ENCODE results near the gene RPL18. TPM values are rescaled to one million over a fixed set of nuclear protein-coding genes. Genes with fewer than 3 reads are reported as not detected.
A peak's percentile ranks its signal among the peaks of the same experiment; 100 is the strongest.

RPL18 gene
- total RNA-seq, 3 donors from 2014 or later (not counting 1 experiment from before 2014, with no cell fraction given), result 900 to 1,086 (median 1,066) TPM

DNA sequence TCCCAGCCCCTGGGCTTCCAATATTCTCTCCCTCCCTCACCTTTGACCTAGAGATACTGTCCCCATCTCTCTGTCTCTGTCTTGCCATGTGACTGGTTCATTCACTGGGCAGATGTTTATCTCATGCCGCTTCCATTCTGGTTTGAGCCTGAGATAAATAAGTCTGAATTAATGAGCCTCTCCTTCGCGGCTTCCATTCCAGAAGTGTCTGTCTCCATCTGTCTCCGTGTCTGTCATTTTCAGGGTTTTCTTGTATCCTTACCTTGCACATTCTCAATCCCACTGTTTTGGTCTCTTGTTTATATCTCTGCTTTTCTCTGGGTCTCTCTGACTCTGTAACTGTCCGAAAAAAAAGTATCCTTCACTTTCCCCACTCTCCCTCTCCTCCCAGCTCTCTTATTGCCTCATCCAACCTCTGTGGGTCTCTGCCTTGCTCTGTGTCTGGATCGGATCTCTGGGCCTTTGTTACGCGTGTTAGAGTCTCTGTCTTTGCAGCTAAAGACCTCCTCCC lies 4.6 kb upstream of the RPL18 start:
- Mint-ChIP-seq H3K27me3 (ENCODE audit: low read depth in 2 of 2) (no peaks in the 10 kb centered on the region), H3K4me1 (peaks cover 46 to 60% of the 10 kb centered on the region in 2 donors), H3K4me3 (peak overlapping the region; percentile 86), H3K36me3 (no peaks in the 10 kb centered on the region), H3K27ac (peak overlapping the region; percentile 82 to 87), H3K9me3 (no peaks in the 10 kb centered on the region)
- Histone ChIP-seq H3K4me3 (ENCODE audit: low read length) (peak overlapping the region; percentile 13), H3K4me1 (ENCODE audit: control insufficient read depth, insufficient read depth, low read length) (peaks cover 66% of the 10 kb centered on the region), H3K9me3 (ENCODE audit: control insufficient read depth, insufficient read depth, low read length) (no peaks in the 10 kb centered on the region), H3K27ac (ENCODE audit: low read length) (peak overlapping the region; percentile 76), H3K27me3 (ENCODE audit: control insufficient read depth, insufficient read depth, low read length) (no peaks in the 10 kb centered on the region), H3K36me3 (ENCODE audit: control insufficient read depth, insufficient read depth, low read length) (peaks cover 2% of the 10 kb centered on the region)
- ATAC-seq (no peak), DNase-seq (peak in 1 of 2 donors; percentile 24)
- TF ChIP-seq, protein P1, sequence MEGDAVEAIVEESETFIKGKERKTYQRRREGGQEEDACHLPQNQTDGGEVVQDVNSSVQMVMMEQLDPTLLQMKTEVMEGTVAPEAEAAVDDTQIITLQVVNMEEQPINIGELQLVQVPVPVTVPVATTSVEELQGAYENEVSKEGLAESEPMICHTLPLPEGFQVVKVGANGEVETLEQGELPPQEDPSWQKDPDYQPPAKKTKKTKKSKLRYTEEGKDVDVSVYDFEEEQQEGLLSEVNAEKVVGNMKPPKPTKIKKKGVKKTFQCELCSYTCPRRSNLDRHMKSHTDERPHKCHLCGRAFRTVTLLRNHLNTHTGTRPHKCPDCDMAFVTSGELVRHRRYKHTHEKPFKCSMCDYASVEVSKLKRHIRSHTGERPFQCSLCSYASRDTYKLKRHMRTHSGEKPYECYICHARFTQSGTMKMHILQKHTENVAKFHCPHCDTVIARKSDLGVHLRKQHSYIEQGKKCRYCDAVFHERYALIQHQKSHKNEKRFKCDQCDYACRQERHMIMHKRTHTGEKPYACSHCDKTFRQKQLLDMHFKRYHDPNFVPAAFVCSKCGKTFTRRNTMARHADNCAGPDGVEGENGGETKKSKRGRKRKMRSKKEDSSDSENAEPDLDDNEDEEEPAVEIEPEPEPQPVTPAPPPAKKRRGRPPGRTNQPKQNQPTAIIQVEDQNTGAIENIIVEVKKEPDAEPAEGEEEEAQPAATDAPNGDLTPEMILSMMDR (IDR thresholded peaks at IDR 0.05), result no peak
- 56% methylated on average over 8 of the region's 8 CpGs for WGBS (ENCODE audit: insufficient coverage)
- intact Hi-C loops (cut with micrococcal nuclease), result no loop called here

DNA sequence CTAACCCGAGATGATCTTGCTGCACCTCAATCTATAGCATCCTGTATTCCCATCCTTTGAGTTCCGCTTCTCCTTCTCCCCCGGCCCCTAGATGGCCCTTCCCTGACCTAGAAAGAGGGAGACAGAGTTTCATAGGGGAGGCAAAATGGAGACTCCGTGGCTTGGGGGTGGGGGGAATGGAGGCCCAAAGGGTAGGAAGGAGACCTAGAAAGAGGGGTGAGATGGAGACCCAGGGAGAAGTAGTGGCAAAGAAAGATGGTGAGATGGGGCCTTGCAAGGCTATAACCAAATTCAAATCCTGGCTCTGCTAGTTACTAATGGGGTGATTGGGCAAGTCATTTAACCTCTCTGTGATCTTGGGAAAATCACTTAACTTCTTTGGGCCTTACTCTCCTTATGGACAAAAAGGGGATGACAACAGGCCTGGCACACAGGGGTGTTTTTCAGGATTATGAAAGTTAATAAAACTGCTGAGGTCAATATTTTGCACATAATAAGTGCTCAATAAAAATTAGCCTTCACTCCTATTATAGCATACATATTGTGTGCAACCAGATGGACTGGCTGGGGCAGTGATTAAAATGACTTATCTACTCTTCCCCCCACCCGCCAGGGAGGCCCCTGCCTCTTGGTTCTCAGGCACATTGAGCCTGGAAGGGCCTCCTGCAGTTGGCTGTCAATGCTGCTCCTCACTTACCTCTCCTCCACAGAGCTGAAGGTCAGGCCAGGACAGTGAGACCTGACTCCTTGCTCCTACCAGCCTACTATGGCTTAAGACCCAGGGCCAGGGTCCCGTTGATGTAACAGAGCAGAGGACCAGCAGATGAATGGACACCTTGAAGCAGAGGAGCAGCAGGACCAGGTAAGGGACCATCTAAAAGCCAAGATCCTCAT lies 961 bp upstream of the RPL18 start:
- Mint-ChIP-seq H3K4me1 (peaks cover 49 to 58% of the 10 kb centered on the region in 2 donors), H3K27me3 (ENCODE audit: low read depth in 2 of 2) (no peaks in the 10 kb centered on the region), H3K36me3 (no peaks in the 10 kb centered on the region), H3K9me3 (no peaks in the 10 kb centered on the region), H3K4me3 (peak overlapping the region; percentile 96), H3K27ac (peak overlapping the region; percentile 97 to 99)
- peaks cover 29% of the 10 kb centered on the region for H3K36me3 ChIP-seq (ENCODE audit: control insufficient read depth, insufficient read depth, low read length)
- H3K4me1 ChIP-seq (ENCODE audit: control insufficient read depth, insufficient read depth, low read length), result peaks cover 62% of the 10 kb centered on the region
- DNase-seq, result no peak
- no peaks in the 10 kb centered on the region for H3K9me3 ChIP-seq (ENCODE audit: control insufficient read depth, insufficient read depth, low read length)
- TF ChIP-seq, protein P1 (IDR thresholded peaks at IDR 0.05), result no peak
- peak overlapping the region; percentile 99 for H3K4me3 ChIP-seq (ENCODE audit: low read length)
- intact Hi-C loops (cut with micrococcal nuclease), result loop anchor here (2.0 kb wide), 1 partner anchor 17 kb away; the partner anchor contains the start of gene DBP
- peak overlapping the region; percentile 65 for H3K27ac ChIP-seq (ENCODE audit: low read length)
- H3K27me3 ChIP-seq (ENCODE audit: control insufficient read depth, insufficient read depth, low read length), result no peaks in the 10 kb centered on the region
- ATAC-seq, result no peak
- WGBS (ENCODE audit: insufficient coverage), result 45% methylated on average over 4 of the region's 6 CpGs

DNA sequence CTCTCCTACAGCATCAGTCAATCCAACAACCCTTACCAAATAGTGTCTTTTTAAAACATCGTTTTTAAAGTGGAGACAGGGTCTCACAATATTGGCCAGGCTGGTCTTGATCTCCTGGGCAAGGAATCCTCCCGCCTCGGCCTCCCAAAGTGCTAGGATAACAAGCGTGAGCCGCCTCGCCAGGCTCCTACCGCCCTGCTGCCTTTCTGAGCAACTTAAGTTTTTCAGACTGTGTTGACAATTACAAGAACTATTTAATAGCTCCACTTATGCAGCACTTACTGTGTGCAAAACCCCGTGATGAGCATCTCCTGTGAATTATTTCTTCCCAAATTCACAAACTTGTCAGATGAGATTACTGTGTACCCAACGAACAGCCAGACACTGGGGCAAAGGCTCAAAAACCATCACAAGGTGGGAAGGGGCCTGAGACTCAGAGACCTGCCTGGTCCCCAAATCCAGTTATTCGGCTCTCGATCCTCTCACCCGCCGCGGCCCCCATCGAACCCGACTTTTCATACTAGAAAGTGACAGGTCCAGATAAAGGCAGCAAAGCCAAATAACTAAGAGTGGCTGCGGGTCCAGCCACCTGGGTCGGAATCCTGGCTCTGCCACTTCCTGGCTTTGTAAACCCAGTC lies 581 bp downstream of the RPL18 start:
- Mint-ChIP-seq H3K27me3 (ENCODE audit: low read depth in 2 of 2) (no peaks in the 10 kb centered on the region), H3K4me1 (peaks cover 39 to 43% of the 10 kb centered on the region in 2 donors), H3K4me3 (peak overlapping the region; percentile 96), H3K9me3 (no peaks in the 10 kb centered on the region), H3K36me3 (no peaks in the 10 kb centered on the region), H3K27ac (peak overlapping the region; percentile 97 to 99)
- ATAC-seq (no peak), DNase-seq (no peak)
- peaks cover 33% of the 10 kb centered on the region for H3K36me3 ChIP-seq (ENCODE audit: control insufficient read depth, insufficient read depth, low read length)
- intact Hi-C loops (cut with micrococcal nuclease), result loop anchor here (2.0 kb wide), 1 partner anchor 18 kb away; the partner anchor contains the start of gene DBP
- H3K4me1 ChIP-seq (ENCODE audit: control insufficient read depth, insufficient read depth, low read length), result peaks cover 48% of the 10 kb centered on the region
- 1% methylated on average over 18 of the region's 18 CpGs for WGBS (ENCODE audit: insufficient coverage)
- TF ChIP-seq, protein P1 (IDR thresholded peaks at IDR 0.05), result no peak
- no peaks in the 10 kb centered on the region for H3K27me3 ChIP-seq (ENCODE audit: control insufficient read depth, insufficient read depth, low read length)
- peak overlapping the region; percentile 65 for H3K27ac ChIP-seq (ENCODE audit: low read length)
- peak overlapping the region; percentile 99 for H3K4me3 ChIP-seq (ENCODE audit: low read length)
- H3K9me3 ChIP-seq (ENCODE audit: control insufficient read depth, insufficient read depth, low read length), result no peaks in the 10 kb centered on the region

Data from natural killer cell (primary cell).